ENCODE data around the gene NR2F2.

NR2F2 gene

GRCh38 chr15:96329403-96329981, 1.0 kb upstream of the NR2F2 start:
- Histone ChIP-seq H4K91ac (ENCODE audit: low read depth, low read length, poor library complexity) (no peak overlapping the region), H3K36me3 (replicated peaks in 1 of 2; ENCODE audit: control insufficient read depth in 2 of 2, insufficient read depth in 2 of 2, low read length in 2 of 2) (peaks cover 10 to 20% of the 10 kb centered on the region in 2 donors), H3K4me2 (ENCODE audit: insufficient read depth, low read length, poor library complexity, severe bottlenecking) (peak overlapping the region; percentile 68), H3K79me1 (ENCODE audit: low read depth, low read length) (peaks cover 2% of the 10 kb centered on the region), H2BK5ac (ENCODE audit: low read length) (no peak overlapping the region), H2BK120ac (ENCODE audit: low read depth, low read length) (no peak overlapping the region), H4K8ac (ENCODE audit: low read depth, low read length) (no peak overlapping the region), H2AK5ac (ENCODE audit: low read depth, low read length) (no peak overlapping the region), H2BK15ac (ENCODE audit: low read length) (no peak overlapping the region), H3K4me3 (ENCODE audit: low read length in 2 of 2) (peak overlapping the region; percentile 58 to 77), H3K4ac (ENCODE audit: low read length) (no peak overlapping the region), H3K4me1 (ENCODE audit: control insufficient read depth in 2 of 2, insufficient read depth in 1 of 2, low read depth in 1 of 2, low read length in 2 of 2) (peaks cover 7 to 29% of the 10 kb centered on the region in 2 donors), H2BK12ac (ENCODE audit: low read length) (no peak overlapping the region), H3K18ac (ENCODE audit: low read length) (no peak overlapping the region), H3K27me3 (ENCODE audit: control insufficient read depth in 3 of 3, insufficient read depth in 3 of 3, low read depth in 1 of 3, low read length in 3 of 3) (no peaks in the 10 kb centered on the region), H3K9ac (ENCODE audit: low read depth, low read length, poor library complexity) (peak overlapping the region; percentile 18), H3K9me3 (replicated peaks in 1 of 2; ENCODE audit: control insufficient read depth in 2 of 2, insufficient read depth in 1 of 2, low read depth in 1 of 2, low read length in 2 of 2) (no peaks in the 10 kb centered on the region), H3K27ac (replicated peaks; ENCODE audit: low read length) (no peak overlapping the region), H2AFZ (ENCODE audit: low read length) (peak overlapping the region; percentile 83), H3K23ac (ENCODE audit: low read depth, low read length, poor library complexity) (no peak overlapping the region), H3K14ac (ENCODE audit: low read length) (no peak overlapping the region)
- no peak for DNase-seq (ENCODE audit: low spot score)
- WGBS, 2 donors (ENCODE audit: extremely low coverage in 2 of 2, insufficient read length in 2 of 2, insufficient replicate concordance in 1 of 2): no CpG with 5 or more reads among the region's 8 CpGs

- no peak overlapping the region for H2BK12ac ChIP-seq (ENCODE audit: low read length)
- H3K4me1 ChIP-seq (ENCODE audit: control insufficient read depth in 2 of 2, insufficient read depth in 1 of 2, low read depth in 1 of 2, low read length in 2 of 2): peaks cover 7 to 28% of the 10 kb centered on the region in 2 donors
- H4K91ac ChIP-seq (ENCODE audit: low read depth, low read length, poor library complexity): no peak overlapping the region
- no peak overlapping the region for H3K23ac ChIP-seq (ENCODE audit: low read depth, low read length, poor library complexity)
- H3K9ac ChIP-seq (ENCODE audit: low read depth, low read length, poor library complexity): no peak overlapping the region
- peak overlapping the region; percentile 40 for H2BK5ac ChIP-seq (ENCODE audit: low read length)
- no peak overlapping the region for H2AK5ac ChIP-seq (ENCODE audit: low read depth, low read length)
- H2BK15ac ChIP-seq (ENCODE audit: low read length): no peak overlapping the region
- peak overlapping the region; percentile 65 for H3K27ac ChIP-seq (replicated peaks; ENCODE audit: low read length)
- H3K4ac ChIP-seq (ENCODE audit: low read length): no peak overlapping the region
- H3K36me3 ChIP-seq (replicated peaks in 1 of 2; ENCODE audit: control insufficient read depth in 2 of 2, insufficient read depth in 2 of 2, low read length in 2 of 2): peaks cover 15 to 26% of the 10 kb centered on the region in 2 donors
- H4K8ac ChIP-seq (ENCODE audit: low read depth, low read length): no peak overlapping the region
- H2BK120ac ChIP-seq (ENCODE audit: low read depth, low read length): no peak overlapping the region
- H3K4me3 ChIP-seq (ENCODE audit: low read length in 2 of 2): peak overlapping the region; percentile 58 to 77
- no peaks in the 10 kb centered on the region for H3K27me3 ChIP-seq (ENCODE audit: control insufficient read depth in 3 of 3, insufficient read depth in 3 of 3, low read depth in 1 of 3, low read length in 3 of 3)
- H3K79me1 ChIP-seq (ENCODE audit: low read depth, low read length): peaks cover 2% of the 10 kb centered on the region
- WGBS, 2 donors (ENCODE audit: extremely low coverage in 2 of 2, insufficient read length in 2 of 2, insufficient replicate concordance in 1 of 2): no CpG with 5 or more reads among the region's 37 CpGs
- H3K9me3 ChIP-seq (replicated peaks in 1 of 2; ENCODE audit: control insufficient read depth in 2 of 2, insufficient read depth in 1 of 2, low read depth in 1 of 2, low read length in 2 of 2): no peaks in the 10 kb centered on the region
- peak overlapping the region; percentile 83 for H2AFZ ChIP-seq (ENCODE audit: low read length)
- H3K14ac ChIP-seq (ENCODE audit: low read length): no peak overlapping the region
- H3K18ac ChIP-seq (ENCODE audit: low read length): peak overlapping the region; percentile 58
- no peak for DNase-seq (ENCODE audit: low spot score)
- peak overlapping the region; percentile 68 for H3K4me2 ChIP-seq (ENCODE audit: insufficient read depth, low read length, poor library complexity, severe bottlenecking)
These were observed 443 bp upstream of the NR2F2 start for GRCh38 chr15:96330064-96330449.

GRCh38 chr15:96331144-96331944, 844 bp downstream of the NR2F2 start:
- WGBS, 2 donors (ENCODE audit: extremely low coverage in 2 of 2, insufficient read length in 2 of 2, insufficient replicate concordance in 1 of 2): no CpG with 5 or more reads among the region's 77 CpGs
- Histone ChIP-seq H3K9ac (ENCODE audit: low read depth, low read length, poor library complexity) (peak overlapping the region; percentile 99), H3K9me3 (replicated peaks in 1 of 2; ENCODE audit: control insufficient read depth in 2 of 2, insufficient read depth in 1 of 2, low read depth in 1 of 2, low read length in 2 of 2) (no peaks in the 10 kb centered on the region), H4K8ac (ENCODE audit: low read depth, low read length) (no peak overlapping the region), H2AFZ (ENCODE audit: low read length) (no peak overlapping the region), H2BK15ac (ENCODE audit: low read length) (peak overlapping the region; percentile 12), H3K4me1 (ENCODE audit: control insufficient read depth in 2 of 2, insufficient read depth in 1 of 2, low read depth in 1 of 2, low read length in 2 of 2) (peaks cover 4 to 27% of the 10 kb centered on the region in 2 donors), H3K23ac (ENCODE audit: low read depth, low read length, poor library complexity) (no peak overlapping the region), H3K27me3 (ENCODE audit: control insufficient read depth in 3 of 3, insufficient read depth in 3 of 3, low read depth in 1 of 3, low read length in 3 of 3) (no peaks in the 10 kb centered on the region), H2BK5ac (ENCODE audit: low read length) (peak overlapping the region; percentile 91), H3K4me2 (ENCODE audit: insufficient read depth, low read length, poor library complexity, severe bottlenecking) (peak overlapping the region; percentile 69), H2BK120ac (ENCODE audit: low read depth, low read length) (no peak overlapping the region), H3K4me3 (ENCODE audit: low read length in 2 of 2) (peak overlapping the region; percentile 81 to 97), H2AK5ac (ENCODE audit: low read depth, low read length) (peak overlapping the region; percentile 66), H4K91ac (ENCODE audit: low read depth, low read length, poor library complexity) (no peak overlapping the region), H2BK12ac (ENCODE audit: low read length) (no peak overlapping the region), H3K79me1 (ENCODE audit: low read depth, low read length) (peaks cover 2% of the 10 kb centered on the region), H3K27ac (replicated peaks; ENCODE audit: low read length) (peak overlapping the region; percentile 95), H3K4ac (ENCODE audit: low read length) (peak overlapping the region; percentile 42), H3K36me3 (replicated peaks in 1 of 2; ENCODE audit: control insufficient read depth in 2 of 2, insufficient read depth in 2 of 2, low read length in 2 of 2) (peaks cover 25 to 39% of the 10 kb centered on the region in 2 donors), H3K18ac (ENCODE audit: low read length) (peak overlapping the region; percentile 98), H3K14ac (ENCODE audit: low read length) (peak overlapping the region; percentile 67)
- DNase-seq (ENCODE audit: low spot score): peak; percentile 26
